ENCODE measurements around the gene MCTP2.

The MCTP2 gene

DNA sequence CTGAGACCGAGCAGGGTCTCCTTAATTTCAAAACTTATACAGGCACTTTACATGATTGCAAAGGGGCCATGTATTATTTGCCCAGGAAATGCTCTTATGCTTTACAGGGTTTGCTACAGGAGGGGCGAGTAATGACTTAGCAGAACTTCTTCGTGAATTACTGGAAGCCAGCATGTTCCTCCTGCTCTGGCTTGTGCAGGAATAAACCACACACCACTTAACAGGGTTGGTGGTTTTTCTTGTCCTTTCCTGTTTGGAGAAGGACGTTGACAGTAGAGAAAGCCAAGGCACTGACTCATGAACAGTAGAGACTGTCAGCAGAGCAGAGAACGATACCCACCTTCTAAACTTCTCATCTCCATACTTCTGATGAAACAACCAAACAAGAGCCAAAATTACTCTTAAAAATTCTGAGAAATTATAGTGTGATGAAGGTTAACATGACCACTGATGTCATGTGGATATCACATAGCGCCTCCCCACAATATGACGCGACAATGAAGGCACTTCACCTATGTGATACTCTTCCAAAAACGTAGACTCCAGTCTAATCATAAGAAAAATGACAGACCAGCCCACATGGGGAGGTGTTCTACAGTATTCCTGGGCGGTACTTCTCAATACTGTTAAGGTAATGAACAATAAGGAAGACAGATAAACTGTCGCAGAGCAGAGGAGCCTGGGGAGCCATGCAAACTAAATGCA is 24.7 kb upstream of the MCTP2 start:
- peaks cover 36% of the 10 kb centered on the region for H3K27me3 ChIP-seq (ENCODE audit: insufficient read depth, low read depth, severe bottlenecking)
- H3K27ac ChIP-seq, result no peak overlapping the region
- no peak for DNase-seq
- TF ChIP-seq, protein P1, sequence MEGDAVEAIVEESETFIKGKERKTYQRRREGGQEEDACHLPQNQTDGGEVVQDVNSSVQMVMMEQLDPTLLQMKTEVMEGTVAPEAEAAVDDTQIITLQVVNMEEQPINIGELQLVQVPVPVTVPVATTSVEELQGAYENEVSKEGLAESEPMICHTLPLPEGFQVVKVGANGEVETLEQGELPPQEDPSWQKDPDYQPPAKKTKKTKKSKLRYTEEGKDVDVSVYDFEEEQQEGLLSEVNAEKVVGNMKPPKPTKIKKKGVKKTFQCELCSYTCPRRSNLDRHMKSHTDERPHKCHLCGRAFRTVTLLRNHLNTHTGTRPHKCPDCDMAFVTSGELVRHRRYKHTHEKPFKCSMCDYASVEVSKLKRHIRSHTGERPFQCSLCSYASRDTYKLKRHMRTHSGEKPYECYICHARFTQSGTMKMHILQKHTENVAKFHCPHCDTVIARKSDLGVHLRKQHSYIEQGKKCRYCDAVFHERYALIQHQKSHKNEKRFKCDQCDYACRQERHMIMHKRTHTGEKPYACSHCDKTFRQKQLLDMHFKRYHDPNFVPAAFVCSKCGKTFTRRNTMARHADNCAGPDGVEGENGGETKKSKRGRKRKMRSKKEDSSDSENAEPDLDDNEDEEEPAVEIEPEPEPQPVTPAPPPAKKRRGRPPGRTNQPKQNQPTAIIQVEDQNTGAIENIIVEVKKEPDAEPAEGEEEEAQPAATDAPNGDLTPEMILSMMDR (IDR thresholded peaks at IDR 0.05; ENCODE audit: low read depth, low read length), result no peak
- H3K4me3 ChIP-seq (ENCODE audit: low read depth, low read length), result no peak overlapping the region
- no peaks in the 10 kb centered on the region for H3K9me3 ChIP-seq (ENCODE audit: severe bottlenecking)
- H3K36me3 ChIP-seq, result no peaks in the 10 kb centered on the region

- no peaks in the 10 kb centered on the region for H3K36me3 ChIP-seq
- TF ChIP-seq, protein P1 (IDR thresholded peaks at IDR 0.05; ENCODE audit: low read depth, low read length), result no peak
Observed at GRCh38 chr15:94212291-94212690, 19.1 kb upstream of the MCTP2 start.

DNA sequence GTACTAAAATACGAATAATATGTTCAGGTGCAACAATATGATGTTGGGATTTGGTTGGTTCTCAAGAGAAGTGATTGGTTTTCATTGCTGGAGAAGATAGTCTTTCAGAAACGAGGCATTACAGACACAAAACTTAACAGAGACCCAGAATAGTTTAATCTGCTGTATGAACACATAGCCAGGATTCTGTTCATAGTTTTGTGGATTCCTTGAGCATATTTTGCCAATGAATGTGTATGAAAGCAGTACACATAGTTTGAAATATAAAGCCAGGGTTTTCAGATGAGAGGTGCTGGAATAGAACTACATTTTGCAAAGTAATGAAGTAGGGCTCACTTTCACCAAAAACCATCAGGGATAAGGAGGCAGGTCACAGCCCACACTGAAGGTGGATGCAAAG is 5.7 kb upstream of the MCTP2 start:
- DNase-seq, result no peak
- no peak overlapping the region for H3K4me3 ChIP-seq (ENCODE audit: low read depth, low read length)
- no peaks in the 10 kb centered on the region for H3K9me3 ChIP-seq (ENCODE audit: severe bottlenecking)
- H3K36me3 ChIP-seq, result no peaks in the 10 kb centered on the region
- H3K27ac ChIP-seq, result no peak overlapping the region
- H3K27me3 ChIP-seq (ENCODE audit: insufficient read depth, low read depth, severe bottlenecking), result peaks cover 32% of the 10 kb centered on the region
- TF ChIP-seq, protein P1 (IDR thresholded peaks at IDR 0.05; ENCODE audit: low read depth, low read length), result no peak

More at GRCh38 chr15:94212291-94212690, 19.1 kb upstream of the MCTP2 start:
- DNase-seq, result no peak
- peaks cover 22% of the 10 kb centered on the region for H3K27me3 ChIP-seq (ENCODE audit: insufficient read depth, low read depth, severe bottlenecking)
- H3K27ac ChIP-seq, result no peak overlapping the region
- no peaks in the 10 kb centered on the region for H3K9me3 ChIP-seq (ENCODE audit: severe bottlenecking)
- no peak overlapping the region for H3K4me3 ChIP-seq (ENCODE audit: low read depth, low read length)

GRCh38 chr15:94228611-94229010 is 2.8 kb upstream of the MCTP2 start:
- Histone ChIP-seq H3K27me3 (ENCODE audit: insufficient read depth, low read depth, severe bottlenecking) (peaks cover 59% of the 10 kb centered on the region), H3K9me3 (ENCODE audit: severe bottlenecking) (no peaks in the 10 kb centered on the region), H3K36me3 (no peaks in the 10 kb centered on the region), H3K27ac (no peak overlapping the region), H3K4me3 (ENCODE audit: low read depth, low read length) (no peak overlapping the region)
- no peak for DNase-seq
- TF ChIP-seq, protein P1 (IDR thresholded peaks at IDR 0.05; ENCODE audit: low read depth, low read length), result no peak

- no peak overlapping the region for H3K4me3 ChIP-seq (ENCODE audit: low read depth, low read length)
- H3K27ac ChIP-seq, result no peak overlapping the region
- H3K9me3 ChIP-seq (ENCODE audit: severe bottlenecking), result no peaks in the 10 kb centered on the region
- peaks cover 64% of the 10 kb centered on the region for H3K27me3 ChIP-seq (ENCODE audit: insufficient read depth, low read depth, severe bottlenecking)
- DNase-seq, result no peak
- no peaks in the 10 kb centered on the region for H3K36me3 ChIP-seq
- TF ChIP-seq, protein P1 (IDR thresholded peaks at IDR 0.05; ENCODE audit: low read depth, low read length), result no peak
Observed at GRCh38 chr15:94229591-94230369, 1.6 kb upstream of the MCTP2 start.

Measured in WERI-Rb-1 (cell line).